ENCODE measurements around the gene KIR3DL2.

DNA sequence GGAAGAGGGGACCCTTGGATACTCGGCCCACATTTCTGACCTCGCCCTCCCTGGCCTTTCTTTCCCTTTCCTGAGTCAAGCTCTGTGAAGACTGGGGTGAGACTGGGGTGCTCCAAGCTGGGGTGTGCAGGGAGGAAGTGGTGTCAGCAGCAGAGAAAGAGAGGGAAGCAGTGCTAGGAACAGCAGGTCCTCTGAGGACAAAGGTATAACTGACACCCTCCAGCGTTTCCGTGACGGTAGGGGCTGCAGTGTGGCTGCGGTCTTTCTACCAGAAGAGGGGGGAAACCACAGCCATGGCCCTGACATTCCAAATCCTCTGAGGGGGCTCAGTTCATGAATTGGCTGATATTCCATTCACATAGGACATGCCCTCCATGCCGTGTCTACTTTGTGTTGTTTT, 1.1 kb downstream of the KIR3DL2 start:
- TF ChIP-seq, protein P1, sequence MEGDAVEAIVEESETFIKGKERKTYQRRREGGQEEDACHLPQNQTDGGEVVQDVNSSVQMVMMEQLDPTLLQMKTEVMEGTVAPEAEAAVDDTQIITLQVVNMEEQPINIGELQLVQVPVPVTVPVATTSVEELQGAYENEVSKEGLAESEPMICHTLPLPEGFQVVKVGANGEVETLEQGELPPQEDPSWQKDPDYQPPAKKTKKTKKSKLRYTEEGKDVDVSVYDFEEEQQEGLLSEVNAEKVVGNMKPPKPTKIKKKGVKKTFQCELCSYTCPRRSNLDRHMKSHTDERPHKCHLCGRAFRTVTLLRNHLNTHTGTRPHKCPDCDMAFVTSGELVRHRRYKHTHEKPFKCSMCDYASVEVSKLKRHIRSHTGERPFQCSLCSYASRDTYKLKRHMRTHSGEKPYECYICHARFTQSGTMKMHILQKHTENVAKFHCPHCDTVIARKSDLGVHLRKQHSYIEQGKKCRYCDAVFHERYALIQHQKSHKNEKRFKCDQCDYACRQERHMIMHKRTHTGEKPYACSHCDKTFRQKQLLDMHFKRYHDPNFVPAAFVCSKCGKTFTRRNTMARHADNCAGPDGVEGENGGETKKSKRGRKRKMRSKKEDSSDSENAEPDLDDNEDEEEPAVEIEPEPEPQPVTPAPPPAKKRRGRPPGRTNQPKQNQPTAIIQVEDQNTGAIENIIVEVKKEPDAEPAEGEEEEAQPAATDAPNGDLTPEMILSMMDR (IDR thresholded peaks at IDR 0.05; ENCODE audit: borderline replicate concordance, extremely low read depth, low read length, poor library complexity, severe bottlenecking): no peak
- TF ChIP-seq EZH2 (IDR thresholded peaks at IDR 0.05; ENCODE audit: borderline replicate concordance, low read depth, low read length, severe bottlenecking): no peak
